Small intestine (tissue), 16 donors: ENCODE data around the gene NT5C2. TPM values are rescaled to one million over a fixed set of nuclear protein-coding genes. Genes with fewer than 3 reads are reported as not detected.
A peak's percentile ranks its signal among the peaks of the same experiment; 100 is the strongest.

ENCODE experiments used
- DNase-seq, 2 donors: peaks; one replicate each; pipeline versions ENCODE4 v3.0.0 to v3.0.0-alpha.2; 2013
- FAIRE-seq: peaks from 2 replicates; lab custom pipeline; 2012; peaks lifted over from hg19 to GRCh38; lab: Jason Lieb, UNC
- H3K27ac ChIP-seq, 3 donors: one replicate each; pipeline ENCODE4 v1.5.1; 2013; ENCODE audit warnings: low read length in 2 of 3, mild to moderate bottlenecking in 2 of 3, control low read depth in 1 of 3, inconsistent platforms in 1 of 3, low read depth in 1 of 3, moderate library complexity in 1 of 3
- H3K27me3 ChIP-seq, 3 donors: one replicate each; pipeline ENCODE4 v1.6.1; 2013; ENCODE audit warnings: low read length in 3 of 3, inconsistent platforms in 1 of 3; ENCODE audit not compliant: control insufficient read depth in 3 of 3, insufficient read depth in 3 of 3
- H3K36me3 ChIP-seq, 3 donors: one replicate each; pipeline ENCODE4 v1.6.1; 2013; ENCODE audit warnings: low read length in 3 of 3, inconsistent platforms in 1 of 3, low read depth in 1 of 3, mild to moderate bottlenecking in 1 of 3, moderate library complexity in 1 of 3; ENCODE audit not compliant: control insufficient read depth in 3 of 3, insufficient read depth in 2 of 3
- H3K4me1 ChIP-seq, 3 donors: one replicate each; pipeline ENCODE4 v1.6.1; 2013; ENCODE audit warnings: low read length in 2 of 3, inconsistent platforms in 1 of 3, low read depth in 1 of 3, mild to moderate bottlenecking in 1 of 3, moderate library complexity in 1 of 3; ENCODE audit not compliant: control insufficient read depth in 3 of 3, insufficient read depth in 2 of 3
- H3K4me3 ChIP-seq, 3 donors: one replicate each; pipeline ENCODE4 v1.5.1; 2013; ENCODE audit warnings: low read length in 3 of 3, control low read depth in 1 of 3, inconsistent platforms in 1 of 3, low read depth in 1 of 3, mild to moderate bottlenecking in 1 of 3, moderate library complexity in 1 of 3
- H3K9me3 ChIP-seq, 2 donors: one replicate each; pipeline ENCODE4 v1.6.1; 2013; ENCODE audit warnings: low read depth in 1 of 2, low read length in 1 of 2; ENCODE audit not compliant: control insufficient read depth in 2 of 2, insufficient read depth in 1 of 2
- WGBS, 3 donors: extraction: QIAGEN DNeasy Blood & Tissue Kit; methylation state at CpG; one replicate each; pipeline ENCODE4 v1.1.7; 2013; 5-methylcytosine and 5-hydroxymethylcytosine counted together
- long read RNA-seq, 10 donors: transcript quantifications; one replicate each; lab custom pipeline, GENCODE V29; 2026
- polyA plus RNA-seq, 4 donors: library from polyadenylated mRNA; stranded (reverse) in 3 of 4; unstranded in 1 of 4; fragments of 200-250 nt in 3 of 4; fragments of 120-200 nt in 1 of 4; gene quantifications; one replicate each; pipeline versions ENCODE4 v1.2.1 to v1.2.3, GENCODE V29; 2013
- donor health status: healthy with polysubstance abuse.
- donor health status: control.
- donor health status: control.
- donor health status: Bipolar disorder and iron deficiency.
- donor health status: healthy.

Gene NT5C2
- polyA plus RNA-seq, result 10 to 100 TPM; 15.7 to 61.3 (median 20.4) TPM
- long read RNA-seq, donor 1, partial matches to known transcripts, result 0 of 2 reads
- long read RNA-seq, donor 1, other reads (novel, unspliced or antisense), result 0 of 2 reads
- long read RNA-seq, donor 2, partial matches to known transcripts, result 0 of 1 reads
- long read RNA-seq, donor 2, other reads (novel, unspliced or antisense), result 0 of 1 reads
- long read RNA-seq, donor 3, result 0 reads
- long read RNA-seq, donor 4, result 0 reads
- long read RNA-seq, donor 5, result 0 reads
- long read RNA-seq, donor 6, result 0 reads
- long read RNA-seq, donor 7, result 0 reads
- long read RNA-seq, donor 8, result 0 reads
- long read RNA-seq, donor 9, result 0 reads
- long read RNA-seq, donor 10, partial matches to known transcripts, result 0 of 7 reads
- long read RNA-seq, donor 10, other reads (novel, unspliced or antisense), result 0 of 7 reads

DNA sequence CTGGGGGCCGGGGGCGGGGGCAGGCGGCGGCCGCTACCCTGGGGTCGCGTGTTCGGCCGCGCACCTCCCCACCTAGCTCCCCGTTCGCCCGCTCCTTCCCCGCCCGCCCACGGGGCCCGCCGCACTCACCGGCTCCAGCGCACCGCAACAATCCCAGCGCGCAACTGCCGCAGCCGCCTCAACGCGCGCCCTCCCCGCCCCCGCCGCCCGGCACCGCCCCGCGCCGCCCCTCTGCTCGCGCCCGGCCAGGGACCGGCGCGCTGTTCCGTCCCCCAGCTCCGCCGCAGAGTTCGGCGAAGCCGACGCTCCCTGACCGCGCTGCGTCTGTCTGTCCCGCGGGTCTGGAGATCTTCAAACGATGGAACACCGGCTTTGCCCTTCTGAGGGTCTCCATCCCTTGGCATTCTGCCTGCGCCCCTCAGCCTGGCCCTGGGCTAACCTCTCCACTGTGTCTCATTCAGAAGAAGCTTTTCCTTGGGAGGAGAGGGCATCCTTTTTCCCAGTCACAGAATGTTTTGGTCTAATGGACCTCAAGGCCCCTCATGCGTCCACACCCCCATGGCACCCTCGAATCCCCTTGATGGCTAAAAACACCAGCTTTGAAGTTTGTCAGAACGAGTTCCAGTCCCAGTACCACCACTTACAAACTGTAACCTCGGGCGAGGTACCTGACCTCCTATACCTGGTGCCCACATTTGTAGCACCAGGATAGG is at the start of gene NT5C2:
TSS of gene NT5C2 (minus strand) at position 166 of the 713 bp plus-strand sequence. CDS start 18,314 bp downstream, outside the sequence.
- Histone ChIP-seq H3K4me3 (peak within 1 kb of the TSS; percentile 96 to 99 (median 99)), H3K36me3 (no peaks in the 10 kb centered on the region), H3K4me1 (peaks cover 2 to 6% (median 6%) of the 10 kb centered on the region in 3 donors), H3K27ac (peak within 1 kb of the TSS; percentile 97 to 98 (median 97)), H3K9me3 (no peaks in the 10 kb centered on the region), H3K27me3 (no peaks in the 10 kb centered on the region)
- WGBS, 3 donors, result 4 to 5% (median 5%) methylated on average over 37 to 62 of the region's 62 CpGs
- FAIRE-seq (no peak), DNase-seq (peak; percentile 75 to 91)

DNA sequence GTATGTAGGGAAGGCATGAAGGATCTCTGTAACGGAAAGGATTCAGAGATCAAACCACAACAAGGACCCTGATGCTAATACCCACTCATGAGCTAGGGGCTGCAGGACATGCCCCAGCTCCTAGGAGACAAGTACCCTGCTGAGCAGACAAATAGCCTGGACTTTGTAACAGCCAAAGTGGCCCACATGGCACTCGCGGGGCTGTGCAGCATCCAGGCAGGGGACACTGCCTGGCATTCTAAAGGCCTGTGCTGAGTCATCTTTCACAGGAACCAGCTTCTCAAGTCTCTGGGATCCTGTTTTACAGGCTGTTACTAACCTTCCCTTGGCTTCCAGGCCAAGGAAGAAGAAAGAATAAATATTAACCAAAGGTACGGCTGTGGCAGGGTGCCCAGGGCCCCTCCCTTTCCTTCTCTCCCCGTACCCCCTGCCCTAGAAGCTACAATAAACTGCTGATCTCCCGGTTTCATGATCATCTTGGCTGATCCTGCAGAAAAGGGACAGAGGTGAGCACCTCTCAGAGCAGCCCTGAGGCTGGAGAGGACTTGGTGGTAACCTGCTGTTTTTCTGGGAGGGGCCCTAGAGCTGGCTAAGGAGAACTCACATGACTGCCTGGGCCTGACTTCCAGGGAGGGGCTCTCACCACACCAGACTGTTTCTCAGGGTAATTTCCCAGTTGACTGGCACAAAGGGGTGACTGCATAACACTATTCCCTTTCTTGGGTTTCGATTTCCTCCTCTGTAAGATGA is 48.4 kb upstream of the NT5C2 start:
- DNase-seq, result peak; percentile 95 to 98
- H3K36me3 ChIP-seq, result no peaks in the 10 kb centered on the region
- H3K9me3 ChIP-seq, result no peaks in the 10 kb centered on the region
- H3K4me3 ChIP-seq, result peak overlapping the region in 1 of 3 donors; percentile 18
- no peak for FAIRE-seq
- H3K27ac ChIP-seq, result peak overlapping the region; percentile 77 to 90 (median 88)
- WGBS, 3 donors, result 10 to 46% (median 36%) methylated on average over 7 of the region's 7 CpGs
- peaks cover 0 to 34% (median 2%) of the 10 kb centered on the region in 3 donors for H3K4me1 ChIP-seq
- H3K27me3 ChIP-seq, result no peaks in the 10 kb centered on the region

DNA sequence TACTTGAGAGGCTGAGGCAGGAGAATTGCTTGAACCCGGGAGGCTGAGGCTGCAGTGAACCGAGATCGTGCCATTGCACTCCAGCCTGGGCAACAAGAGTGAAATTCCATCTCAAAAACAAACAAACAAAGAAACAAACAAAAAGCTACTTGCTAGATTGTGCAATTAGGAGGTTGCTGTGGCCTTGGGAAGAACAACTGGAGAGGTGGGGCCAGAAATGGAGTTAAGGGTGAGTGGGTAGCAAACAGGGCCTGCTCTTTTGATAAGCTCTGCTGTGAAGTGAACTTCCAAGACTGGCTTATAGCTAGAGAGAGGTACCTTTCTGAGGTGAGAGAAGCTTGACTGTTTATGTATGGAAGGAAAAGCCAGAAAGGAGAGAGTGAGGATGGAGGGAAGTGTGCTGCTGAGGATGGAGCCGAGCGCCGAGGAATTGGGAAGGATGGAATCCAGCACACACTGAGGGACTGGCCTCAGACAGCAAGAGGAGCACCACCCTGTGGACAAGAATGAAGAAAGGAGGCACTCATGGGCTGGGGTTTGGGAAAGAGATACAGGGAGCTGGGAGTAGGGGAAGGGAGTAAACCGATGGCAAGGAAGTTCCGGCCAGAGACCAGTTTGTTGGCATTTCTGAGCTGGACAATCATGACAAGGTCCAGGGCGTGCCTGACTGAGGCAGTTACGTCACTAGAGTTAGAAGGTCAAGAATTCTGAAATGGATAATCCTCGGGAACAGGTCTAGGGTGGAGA is 45.6 kb upstream of the NT5C2 start:
- peak; percentile 81 to 90 for DNase-seq
- H3K27me3 ChIP-seq, result no peaks in the 10 kb centered on the region
- 54 to 68% (median 66%) methylated on average over 11 of the region's 11 CpGs for WGBS, 3 donors
- peak overlapping the region; percentile 0 to 92 (median 90) for H3K27ac ChIP-seq
- no peaks in the 10 kb centered on the region for H3K9me3 ChIP-seq
- H3K36me3 ChIP-seq, result no peaks in the 10 kb centered on the region
- H3K4me3 ChIP-seq, result no peak overlapping the region
- H3K4me1 ChIP-seq, result peaks cover 0 to 34% (median 2%) of the 10 kb centered on the region in 3 donors
- no peak for FAIRE-seq

DNA sequence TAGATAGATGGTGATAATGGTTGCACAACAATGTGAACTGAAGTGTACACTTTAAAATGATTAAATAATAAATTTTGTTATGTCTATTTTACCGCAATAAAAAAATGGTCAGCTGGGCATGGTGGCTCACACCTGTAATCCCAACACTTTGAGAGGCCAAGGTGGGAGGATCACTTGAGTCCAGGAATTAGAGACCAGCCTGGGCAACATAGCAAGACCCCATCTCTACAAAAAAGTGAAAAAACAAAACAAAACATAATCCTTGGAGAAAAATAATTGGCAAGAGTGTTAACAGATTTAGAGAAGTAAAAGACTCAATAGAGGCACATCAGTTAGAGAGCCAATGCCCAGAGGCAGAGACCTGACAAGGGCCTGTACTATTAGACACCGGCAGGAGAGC is 42.7 kb upstream of the NT5C2 start:
- Histone ChIP-seq H3K27me3 (no peaks in the 10 kb centered on the region), H3K4me3 (no peak overlapping the region), H3K36me3 (no peaks in the 10 kb centered on the region), H3K9me3 (no peaks in the 10 kb centered on the region), H3K4me1 (peaks cover 0 to 38% (median 2%) of the 10 kb centered on the region in 3 donors), H3K27ac (no peak overlapping the region)
- FAIRE-seq (no peak), DNase-seq (no peak)
- WGBS, 3 donors, result 93 to 97% (median 96%) methylated on average over 2 of the region's 2 CpGs

DNA sequence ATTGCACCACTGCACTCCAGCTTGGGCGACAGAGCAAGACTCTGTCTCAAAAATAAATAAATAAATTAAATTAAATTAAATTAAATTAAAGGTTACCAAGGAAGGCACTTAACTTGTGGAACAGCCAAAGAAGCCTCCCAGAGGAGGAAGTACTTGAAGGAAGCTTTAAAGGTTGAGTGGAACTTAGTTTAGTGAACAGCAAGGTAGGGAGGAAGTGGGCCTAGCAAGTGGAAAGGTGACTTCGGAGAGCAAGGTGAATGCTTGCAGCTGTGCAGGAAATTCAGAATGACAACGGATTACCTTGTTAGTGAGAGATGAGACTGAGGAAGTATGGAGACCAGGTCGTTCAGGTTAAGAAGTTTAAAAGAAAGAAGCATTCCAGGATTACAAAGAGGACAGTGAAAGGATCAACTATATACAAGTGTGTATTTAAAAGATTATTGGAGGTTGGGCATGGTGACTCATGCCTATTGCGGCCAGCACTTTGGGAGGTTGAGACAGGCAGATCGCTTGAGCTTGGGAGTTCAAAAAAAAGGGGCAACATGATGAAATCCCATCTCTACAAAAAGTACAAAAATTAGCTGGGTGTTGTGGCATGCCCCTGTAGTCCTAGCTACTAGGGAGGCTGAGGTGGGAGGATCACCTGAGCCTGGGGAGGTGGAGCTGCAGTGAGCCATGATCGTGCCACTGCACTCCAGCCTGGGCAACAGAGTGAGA is 39.9 kb upstream of the NT5C2 start:
- H3K27ac ChIP-seq, result no peak overlapping the region

DNA sequence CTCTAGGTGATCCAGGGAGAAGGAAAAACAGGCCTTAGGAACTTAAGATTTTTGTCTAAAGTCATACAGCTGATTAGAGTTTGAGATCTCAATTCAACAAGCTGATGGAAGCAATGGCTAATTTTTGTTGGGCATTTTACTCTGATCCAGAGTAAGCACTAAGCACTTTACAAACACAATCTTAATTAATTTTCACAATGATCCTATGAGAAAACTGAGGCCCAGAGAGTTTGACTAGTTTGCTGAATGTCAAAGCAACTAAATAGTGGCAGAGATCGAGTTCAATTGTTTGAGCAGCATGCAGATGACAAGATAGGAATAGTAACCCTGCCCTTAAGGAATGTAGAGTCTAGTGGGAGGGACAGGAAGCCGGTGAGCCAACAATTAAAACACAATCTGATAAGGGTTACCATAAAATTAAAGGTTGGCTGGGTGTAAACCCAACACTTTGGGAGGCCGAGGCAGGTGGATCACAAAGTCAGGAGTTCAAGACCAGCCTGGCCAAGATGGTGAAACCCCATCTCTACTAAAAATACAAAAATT is 39.1 kb upstream of the NT5C2 start:
- H3K4me1 ChIP-seq, result peaks cover 0 to 31% (median 3%) of the 10 kb centered on the region in 3 donors
- H3K4me3 ChIP-seq, result no peak overlapping the region
- no peaks in the 10 kb centered on the region for H3K27me3 ChIP-seq
- DNase-seq, result peak; percentile 25 to 49
- no peak for FAIRE-seq
- H3K36me3 ChIP-seq, result no peaks in the 10 kb centered on the region
- peak overlapping the region in 1 of 3 donors; percentile 96 for H3K27ac ChIP-seq
- WGBS, 3 donors, result 27 to 63% (median 41%) methylated on average over 3 of the region's 3 CpGs
- no peaks in the 10 kb centered on the region for H3K9me3 ChIP-seq

More for the DNA sequence above, 39.9 kb upstream of the NT5C2 start:
- no peaks in the 10 kb centered on the region for H3K9me3 ChIP-seq
- FAIRE-seq (no peak), DNase-seq (no peak)
- WGBS, 3 donors, result 76 to 84% (median 83%) methylated on average over 7 of the region's 7 CpGs
- H3K36me3 ChIP-seq, result no peaks in the 10 kb centered on the region
- H3K27me3 ChIP-seq, result no peaks in the 10 kb centered on the region
- H3K4me1 ChIP-seq, result peaks cover 0 to 27% (median 3%) of the 10 kb centered on the region in 3 donors
- H3K4me3 ChIP-seq, result no peak overlapping the region

DNA sequence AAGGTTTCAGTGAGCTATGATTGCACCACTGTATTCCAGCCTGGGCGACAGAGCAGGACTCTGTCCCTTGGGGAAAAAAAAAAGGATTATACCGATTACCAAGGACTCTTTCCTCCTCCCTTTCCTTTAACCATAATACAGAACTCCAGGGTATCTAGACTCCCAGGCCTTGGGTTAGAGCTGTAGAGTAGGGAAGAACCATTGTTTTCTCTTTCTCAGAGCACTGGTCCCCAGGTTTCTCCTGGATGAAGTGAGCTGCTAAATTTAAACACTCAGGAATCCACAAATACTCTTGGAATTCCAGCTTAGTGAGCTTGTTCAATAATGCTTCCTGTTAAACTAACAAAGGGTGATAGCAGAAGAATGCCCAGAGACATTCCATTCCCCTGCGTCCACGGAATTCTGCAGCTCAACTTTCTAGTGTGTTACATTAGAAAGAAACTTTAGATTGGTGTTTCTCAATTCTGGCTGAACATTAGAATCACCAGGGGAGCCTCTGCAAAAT is 38.0 kb upstream of the NT5C2 start:
- Histone ChIP-seq H3K36me3 (no peaks in the 10 kb centered on the region), H3K4me3 (no peak overlapping the region), H3K9me3 (no peaks in the 10 kb centered on the region), H3K27ac (peak overlapping the region in 2 of 3 donors; percentile 45 to 96), H3K27me3 (no peaks in the 10 kb centered on the region), H3K4me1 (peaks cover 0 to 38% (median 3%) of the 10 kb centered on the region in 3 donors)
- no peak for FAIRE-seq
- WGBS, 3 donors, result 20 to 48% (median 42%) methylated on average over 4 of the region's 4 CpGs
- peak; percentile 73 to 77 for DNase-seq
